Fibroblast of lung (primary cell): ENCODE data around the gene TTC39B.

Experiments used
- EZH2 ChIP-seq: IDR thresholded peaks from 2 replicates; pipeline ENCODE4 v1.5.1; 2012; ENCODE audit warnings: low read length, control low read depth, mild to moderate bottlenecking; ENCODE audit errors: missing control alignments
- TF ChIP-seq, protein P1 (sequence below), 2 donors: IDR thresholded peaks in 1 of 2; conservative IDR thresholded peaks in 1 of 2; 1 replicate in 1 of 2; 2 replicates in 1 of 2; pipeline ENCODE4 v1.5.1; 2011 to 2012; ENCODE audit warnings: low read length in 2 of 2, control low read depth in 1 of 2, inconsistent platforms in 1 of 2, low read depth in 1 of 2, mild to moderate bottlenecking in 1 of 2

DNA sequence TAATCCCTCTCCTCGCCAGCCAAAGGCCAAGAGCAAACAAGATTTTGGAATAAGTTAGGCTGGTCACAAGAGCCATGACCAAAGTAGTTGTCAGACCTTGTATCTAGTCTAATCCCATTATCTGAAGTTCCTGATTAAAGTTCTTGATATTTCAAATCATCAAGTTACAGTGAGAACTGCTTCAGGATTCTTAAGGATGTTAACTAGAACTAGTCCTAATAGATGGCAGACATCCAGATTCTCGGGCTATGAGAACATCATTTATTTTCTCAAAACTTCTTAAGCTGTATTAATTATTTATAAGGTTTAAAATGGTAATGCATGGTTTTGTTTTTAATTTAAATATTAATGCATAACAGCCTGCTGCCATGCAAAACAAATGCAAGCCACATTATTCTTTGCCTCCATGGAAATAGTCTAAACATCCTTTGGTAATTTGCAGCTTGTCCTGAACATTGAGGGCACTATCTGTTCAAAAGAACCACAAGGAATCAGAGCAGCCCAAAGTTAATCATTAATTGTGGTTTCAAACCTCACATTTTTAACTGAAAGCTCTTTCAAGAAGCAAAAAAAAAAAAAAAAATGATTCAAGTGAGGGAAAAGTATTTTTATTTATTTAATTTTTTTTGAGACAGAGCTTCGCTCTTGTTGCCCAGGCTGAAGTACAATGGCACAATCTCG, 95.1 kb downstream of the TTC39B start:
- TF ChIP-seq, protein P1, sequence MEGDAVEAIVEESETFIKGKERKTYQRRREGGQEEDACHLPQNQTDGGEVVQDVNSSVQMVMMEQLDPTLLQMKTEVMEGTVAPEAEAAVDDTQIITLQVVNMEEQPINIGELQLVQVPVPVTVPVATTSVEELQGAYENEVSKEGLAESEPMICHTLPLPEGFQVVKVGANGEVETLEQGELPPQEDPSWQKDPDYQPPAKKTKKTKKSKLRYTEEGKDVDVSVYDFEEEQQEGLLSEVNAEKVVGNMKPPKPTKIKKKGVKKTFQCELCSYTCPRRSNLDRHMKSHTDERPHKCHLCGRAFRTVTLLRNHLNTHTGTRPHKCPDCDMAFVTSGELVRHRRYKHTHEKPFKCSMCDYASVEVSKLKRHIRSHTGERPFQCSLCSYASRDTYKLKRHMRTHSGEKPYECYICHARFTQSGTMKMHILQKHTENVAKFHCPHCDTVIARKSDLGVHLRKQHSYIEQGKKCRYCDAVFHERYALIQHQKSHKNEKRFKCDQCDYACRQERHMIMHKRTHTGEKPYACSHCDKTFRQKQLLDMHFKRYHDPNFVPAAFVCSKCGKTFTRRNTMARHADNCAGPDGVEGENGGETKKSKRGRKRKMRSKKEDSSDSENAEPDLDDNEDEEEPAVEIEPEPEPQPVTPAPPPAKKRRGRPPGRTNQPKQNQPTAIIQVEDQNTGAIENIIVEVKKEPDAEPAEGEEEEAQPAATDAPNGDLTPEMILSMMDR (conservative IDR thresholded peaks at IDR 0.05 in 1 of 2, IDR thresholded peaks at IDR 0.05 in 1 of 2; ENCODE audit: low read depth in 1 of 2, low read length in 2 of 2): no peak
- TF ChIP-seq EZH2: no peak
